T-helper 9 cell (primary cell): Measurements from ENCODE around the gene XCL2.
"Not testable (repeated sequence)": the region's sequence is repeated elsewhere in the genome, so short reads cannot be mapped to it uniquely, and the experiment has no call there.

Experiments
- DNase-seq: peaks from one replicate; pipeline ENCODE4 v3.0.0-alpha.2; 2020
- total RNA-seq, 2 donors: gene quantifications; one replicate each; lab custom pipeline; 2026; lab: John Stamatoyannopoulos, UW

The XCL2 gene
- total RNA-seq: 0.24 to 0.28 reads per million in 2 donors

- DNase-seq: not testable (repeated sequence)
Measured at GRCh38 chr1:168543840-168544498, at the start of gene XCL2. TSS of gene XCL2 (minus strand) at chr1:168543997. CDS start at chr1:168543964, 33 bp downstream.

- DNase-seq: no peak
Measured at GRCh38 chr1:168591641-168592250, 47.9 kb upstream of the XCL2 start.

GRCh38 chr1:168591066-168591465 lies 47.3 kb upstream of the XCL2 start:
- DNase-seq: no peak

- no peak for DNase-seq
Measured at GRCh38 chr1:168589167-168589566, 45.4 kb upstream of the XCL2 start.

- no peak for DNase-seq
Measured at GRCh38 chr1:168585937-168586336, 42.1 kb upstream of the XCL2 start.

- DNase-seq: no peak
Measured at GRCh38 chr1:168585191-168585590, 41.4 kb upstream of the XCL2 start.

- no peak for DNase-seq
Measured at GRCh38 chr1:168583571-168583970, 39.8 kb upstream of the XCL2 start.

- no peak for DNase-seq
Measured at GRCh38 chr1:168582688-168583336, 39.0 kb upstream of the XCL2 start.

GRCh38 chr1:168581817-168582572 lies 38.2 kb upstream of the XCL2 start:
- DNase-seq: no peak

GRCh38 chr1:168580991-168581390 lies 37.2 kb upstream of the XCL2 start:
- DNase-seq: not testable (repeated sequence)

- not testable (repeated sequence) for DNase-seq
Measured at GRCh38 chr1:168580290-168580689, 36.5 kb upstream of the XCL2 start.

GRCh38 chr1:168578531-168579185 lies 34.9 kb upstream of the XCL2 start:
- not testable (repeated sequence) for DNase-seq

- not testable (repeated sequence) for DNase-seq
Measured at GRCh38 chr1:168576245-168576688, 32.5 kb upstream of the XCL2 start, which contains the start of gene XCL1. TSS of gene XCL1 (plus strand) at chr1:168576605. CDS start at chr1:168576638, 33 bp downstream.

GRCh38 chr1:168574234-168574633 lies 30.4 kb upstream of the XCL2 start:
- DNase-seq: not testable (repeated sequence)

- DNase-seq: no peak
Measured at GRCh38 chr1:168572633-168573032, 28.8 kb upstream of the XCL2 start.

GRCh38 chr1:168570652-168571051 lies 26.9 kb upstream of the XCL2 start:
- DNase-seq: no peak

- DNase-seq: no peak
Measured at GRCh38 chr1:168568346-168568745, 24.5 kb upstream of the XCL2 start.

GRCh38 chr1:168567568-168567967 lies 23.8 kb upstream of the XCL2 start:
- DNase-seq: no peak

GRCh38 chr1:168567007-168567406 lies 23.2 kb upstream of the XCL2 start:
- no peak for DNase-seq

- DNase-seq: no peak
Measured at GRCh38 chr1:168565825-168566224, 22.0 kb upstream of the XCL2 start.

- no peak for DNase-seq
Measured at GRCh38 chr1:168561989-168562388, 18.2 kb upstream of the XCL2 start.

- DNase-seq: no peak
Measured at GRCh38 chr1:168560370-168560769, 16.6 kb upstream of the XCL2 start.
